SU-DHL-6 (cell line): ENCODE data around the gene DCBLD2.

Source experiments
- EZH2phosphoT487 ChIP-seq: fragments of 200-600 bp; sonication (generic), shearing (Covaris generic); conservative IDR thresholded peaks from 2 replicates; pipeline ENCODE4 v1.6.1; 2018; ENCODE audit warnings: mild to moderate bottlenecking, antibody characterized with exemption, low read length, moderate library complexity, mixed read lengths
- TF ChIP-seq, protein P1 (sequence below): fragments of 200-600 bp; sonication (generic); IDR thresholded peaks from one replicate; pipeline ENCODE4 v1.5.1; 2017; ENCODE audit warnings: antibody characterized with exemption, mild to moderate bottlenecking, low read length, moderate library complexity; ENCODE audit not compliant: insufficient read depth, poor library complexity, severe bottlenecking

DNA sequence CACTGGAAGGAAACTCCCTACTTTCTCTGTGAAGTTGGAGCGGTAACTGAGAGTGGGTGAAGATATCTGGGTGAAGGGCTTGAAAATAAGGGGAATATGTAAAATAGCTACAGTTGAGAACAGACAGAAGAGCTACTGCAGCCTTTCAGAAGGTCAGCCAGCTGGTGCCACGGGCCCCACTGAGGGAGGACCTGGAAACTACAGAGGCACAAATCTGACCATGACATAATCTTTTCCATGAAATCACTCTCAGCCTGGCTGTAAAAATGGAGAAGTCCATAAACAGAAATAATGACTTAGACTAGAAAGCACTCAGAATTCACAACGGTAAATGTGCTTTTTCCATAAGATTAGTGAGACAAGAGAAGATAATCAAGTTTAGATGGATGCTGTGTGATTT, 91.9 kb downstream of the DCBLD2 start:
- TF ChIP-seq, protein P1, sequence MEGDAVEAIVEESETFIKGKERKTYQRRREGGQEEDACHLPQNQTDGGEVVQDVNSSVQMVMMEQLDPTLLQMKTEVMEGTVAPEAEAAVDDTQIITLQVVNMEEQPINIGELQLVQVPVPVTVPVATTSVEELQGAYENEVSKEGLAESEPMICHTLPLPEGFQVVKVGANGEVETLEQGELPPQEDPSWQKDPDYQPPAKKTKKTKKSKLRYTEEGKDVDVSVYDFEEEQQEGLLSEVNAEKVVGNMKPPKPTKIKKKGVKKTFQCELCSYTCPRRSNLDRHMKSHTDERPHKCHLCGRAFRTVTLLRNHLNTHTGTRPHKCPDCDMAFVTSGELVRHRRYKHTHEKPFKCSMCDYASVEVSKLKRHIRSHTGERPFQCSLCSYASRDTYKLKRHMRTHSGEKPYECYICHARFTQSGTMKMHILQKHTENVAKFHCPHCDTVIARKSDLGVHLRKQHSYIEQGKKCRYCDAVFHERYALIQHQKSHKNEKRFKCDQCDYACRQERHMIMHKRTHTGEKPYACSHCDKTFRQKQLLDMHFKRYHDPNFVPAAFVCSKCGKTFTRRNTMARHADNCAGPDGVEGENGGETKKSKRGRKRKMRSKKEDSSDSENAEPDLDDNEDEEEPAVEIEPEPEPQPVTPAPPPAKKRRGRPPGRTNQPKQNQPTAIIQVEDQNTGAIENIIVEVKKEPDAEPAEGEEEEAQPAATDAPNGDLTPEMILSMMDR: no peak
- TF ChIP-seq EZH2phosphoT487: no peak
